CD14-positive monocyte (primary cell): ENCODE data around the gene SLC38A8. TPM values are rescaled to one million over a fixed set of nuclear protein-coding genes. Genes with fewer than 3 reads are reported as not detected.

Experiments
- DNase-seq, 3 donors: peaks; one replicate each; pipeline ENCODE4 v3.0.0-alpha.2; 2011 to 2022
- H2AFZ ChIP-seq: 2 replicates; pipeline ENCODE4 v1.6.0; 2012; ENCODE audit warnings: mild to moderate bottlenecking, low read depth, low read length, inconsistent platforms; ENCODE audit not compliant: insufficient read depth, poor library complexity, severe bottlenecking
- H3K27ac ChIP-seq, 2 donors: 1 replicate in 1 of 2; 2 replicates in 1 of 2; pipeline ENCODE4 v1.5.1; 2012 to 2013; ENCODE audit warnings: low read length in 2 of 2, control low read depth in 1 of 2, inconsistent platforms in 1 of 2, low read depth in 1 of 2, mild to moderate bottlenecking in 1 of 2
- H3K27me3 ChIP-seq, 2 donors: one replicate each; pipeline versions ENCODE4 v1.6.0 to v1.6.1; 2011 to 2013; ENCODE audit warnings: low read length in 2 of 2; ENCODE audit not compliant: control insufficient read depth in 2 of 2, insufficient read depth in 2 of 2
- H3K36me3 ChIP-seq, 2 donors: replicated peaks in 1 of 2; 1 replicate in 1 of 2; 2 replicates in 1 of 2; pipeline versions ENCODE4 v1.5.1 to v1.6.1; 2012 to 2013; ENCODE audit warnings: low read length in 2 of 2, control low read depth in 1 of 2, inconsistent platforms in 1 of 2, mild to moderate bottlenecking in 1 of 2; ENCODE audit not compliant: insufficient read depth in 2 of 2, control insufficient read depth in 1 of 2
- H3K4me1 ChIP-seq, 2 donors: 1 replicate in 1 of 2; 2 replicates in 1 of 2; pipeline versions ENCODE4 v1.5.1 to v1.6.1; 2012 to 2013; ENCODE audit warnings: low read length in 2 of 2, control low read depth in 1 of 2, inconsistent platforms in 1 of 2, mild to moderate bottlenecking in 1 of 2, moderate library complexity in 1 of 2; ENCODE audit not compliant: insufficient read depth in 2 of 2, control insufficient read depth in 1 of 2
- H3K4me2 ChIP-seq: replicated peaks from 2 replicates; pipeline ENCODE3; 2012; ENCODE audit warnings: low read length, moderate library complexity, mild to moderate bottlenecking; ENCODE audit not compliant: poor library complexity, severe bottlenecking; ENCODE audit errors: extremely low read depth
- H3K4me3 ChIP-seq, 3 experiments: fragments of 200-600 bp in 1 of 3; sonication (generic) in 1 of 3; replicated peaks in 1 of 3; 1 replicate in 2 of 3; 2 replicates in 1 of 3; pipeline ENCODE4 v1.5.1; 2011 to 2013; ENCODE audit warnings: low read length in 3 of 3, mild to moderate bottlenecking in 3 of 3, control low read depth in 2 of 3, low read depth in 2 of 3, inconsistent platforms in 1 of 3, moderate library complexity in 1 of 3
- H3K79me2 ChIP-seq: 2 replicates; pipeline ENCODE4 v1.6.0; 2012; ENCODE audit warnings: mild to moderate bottlenecking, control low read depth, inconsistent platforms, low read length, moderate library complexity; ENCODE audit not compliant: insufficient read depth
- H3K9ac ChIP-seq: 2 replicates; pipeline ENCODE4 v1.6.0; 2017; ENCODE audit warnings: low read length, mild to moderate bottlenecking; ENCODE audit not compliant: insufficient read depth, poor library complexity, severe bottlenecking
- H3K9me3 ChIP-seq, 2 donors: replicated peaks in 1 of 2; 1 replicate in 1 of 2; 2 replicates in 1 of 2; pipeline versions ENCODE4 v1.5.1 to v1.6.1; 2012 to 2013; ENCODE audit warnings: low read length in 2 of 2, control low read depth in 1 of 2; ENCODE audit not compliant: control insufficient read depth in 1 of 2, insufficient read depth in 1 of 2
- H4K20me1 ChIP-seq: 2 replicates; pipeline ENCODE4 v1.6.0; 2012; ENCODE audit warnings: mild to moderate bottlenecking, low read length, control low read depth, moderate library complexity; ENCODE audit not compliant: insufficient read depth
- H3K27ac Mint-ChIP-seq, 7 donors: one replicate each; pipeline ENCODE4 v1.8.0; 2020; ENCODE audit warnings: mild to moderate bottlenecking in 7 of 7, mixed read lengths in 7 of 7, moderate library complexity in 6 of 7, inconsistent platforms in 2 of 7
- H3K27me3 Mint-ChIP-seq, 3 donors: one replicate each; pipeline ENCODE4 v1.8.0; 2021 to 2022; ENCODE audit warnings: low read depth in 3 of 3, mild to moderate bottlenecking in 3 of 3, mixed read lengths in 3 of 3, moderate library complexity in 3 of 3, inconsistent platforms in 1 of 3
- H3K36me3 Mint-ChIP-seq, 2 donors: one replicate each; pipeline ENCODE4 v1.8.0; 2020; ENCODE audit warnings: mixed read lengths in 2 of 2, inconsistent platforms in 1 of 2, mild to moderate bottlenecking in 1 of 2
- H3K4me1 Mint-ChIP-seq: one replicate; pipeline ENCODE4 v1.8.0; 2020; ENCODE audit warnings: mild to moderate bottlenecking, mixed read lengths
- H3K4me3 Mint-ChIP-seq, 2 donors: one replicate each; pipeline ENCODE4 v1.8.0; 2020; ENCODE audit warnings: mild to moderate bottlenecking in 2 of 2, mixed read lengths in 2 of 2, moderate library complexity in 1 of 2
- H3K9me3 Mint-ChIP-seq, 7 donors: one replicate each; pipeline ENCODE4 v1.8.0; 2020 to 2022; ENCODE audit warnings: mixed read lengths in 7 of 7, mild to moderate bottlenecking in 6 of 7, moderate library complexity in 6 of 7, inconsistent platforms in 2 of 7
- CTCF ChIP-seq: fragments of 200-600 bp; IDR thresholded peaks from one replicate; pipeline ENCODE4 v1.8.0; 2022; ENCODE audit warnings: antibody characterized with exemption, mild to moderate bottlenecking
- WGBS: methylation state at CpG from one replicate; pipeline ENCODE4 v1.1.5; 2013; ENCODE audit warnings: missing lambda C conversion rate; ENCODE audit not compliant: insufficient coverage; 5-methylcytosine and 5-hydroxymethylcytosine counted together
- intact Hi-C, 2 donors: fragments of 100-400 bp; cut with micrococcal nuclease; formaldehyde crosslinking; loops; one replicate each; pipeline versions ENCODE4 v1.15.0 to v1.15.1; 2023
- polyA plus RNA-seq, 3 donors: library from polyadenylated mRNA; depleted of rRNA in 1 of 3; unstranded in 2 of 3; stranded (reverse) in 1 of 3; fragments of 300-500 nt in 2 of 3; fragments of >200 nt in 1 of 3; fragmentation: Illumina TruSeq in 2 of 3; gene quantifications; 1 replicate in 2 of 3; 2 replicates in 1 of 3; pipeline ENCODE4 v1.2.3, GENCODE V29; 2012 to 2021

SLC38A8 gene
- polyA plus RNA-seq, 3 donors: not detected

- no peak overlapping the region for H3K27ac ChIP-seq
- peaks cover 2% of the 10 kb centered on the region for H3K4me1 Mint-ChIP-seq
- 85% methylated on average over 18 of the region's 27 CpGs for WGBS
Measured at GRCh38 chr16:83971165-83972130, 71.1 kb downstream of the SLC38A8 start.

DNA sequence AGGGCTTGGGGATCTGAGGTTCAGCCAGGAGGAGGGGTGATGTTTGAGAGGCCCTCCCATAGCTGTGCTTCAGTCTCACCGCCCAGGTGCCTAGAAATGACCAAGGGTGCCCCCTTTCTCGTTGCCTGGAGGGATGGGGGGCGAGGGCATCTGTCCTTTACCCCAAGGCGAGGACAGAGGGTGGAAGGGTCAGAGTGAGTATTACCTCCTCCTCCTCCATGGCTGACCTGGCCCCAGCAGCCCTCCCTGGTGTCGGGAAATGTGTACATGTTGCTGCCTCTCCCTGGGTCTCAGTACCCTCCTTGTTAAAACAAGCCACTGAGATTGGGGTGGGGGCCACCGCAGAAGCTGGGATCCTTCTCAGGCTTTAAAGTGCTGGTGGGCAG is 72.2 kb downstream of the SLC38A8 start:
- H3K79me2 ChIP-seq: no peaks in the 10 kb centered on the region
- H3K4me3 ChIP-seq: no peak overlapping the region
- H3K9ac ChIP-seq: no peak overlapping the region
- H3K27ac ChIP-seq: no peak overlapping the region
- no peak overlapping the region for H3K27ac Mint-ChIP-seq
- peaks cover 2% of the 10 kb centered on the region for H3K4me1 Mint-ChIP-seq
- no peak overlapping the region for H2AFZ ChIP-seq
- peaks cover 2 to 4% of the 10 kb centered on the region in 2 donors for H3K36me3 Mint-ChIP-seq
- peaks cover 6 to 32% of the 10 kb centered on the region in 2 donors for H3K27me3 ChIP-seq
- H3K27me3 Mint-ChIP-seq: peaks cover 32 to 57% (median 47%) of the 10 kb centered on the region in 3 donors
- H3K4me3 Mint-ChIP-seq: no peak overlapping the region
- peaks cover 0 to 10% (median 3%) of the 10 kb centered on the region in 7 donors for H3K9me3 Mint-ChIP-seq
- intact Hi-C loops: no loop called here
- DNase-seq: no peak
- H3K9me3 ChIP-seq: peaks cover 0 to 4% of the 10 kb centered on the region in 2 donors
- no peaks in the 10 kb centered on the region for H3K36me3 ChIP-seq
- no peak for TF ChIP-seq CTCF
- no peaks in the 10 kb centered on the region for H4K20me1 ChIP-seq
- 100% methylated on average over 1 of the region's 6 CpGs for WGBS
- no peak overlapping the region for H3K4me2 ChIP-seq
- no peaks in the 10 kb centered on the region for H3K4me1 ChIP-seq

More at GRCh38 chr16:83971165-83972130, 71.1 kb downstream of the SLC38A8 start:
- intact Hi-C loops: no loop called here
- Mint-ChIP-seq H3K4me3 (no peak overlapping the region), H3K36me3 (no peaks in the 10 kb centered on the region), H3K9me3 (peaks cover 0 to 10% (median 3%) of the 10 kb centered on the region in 7 donors), H3K27ac (no peak overlapping the region), H3K27me3 (peaks cover 32 to 56% (median 47%) of the 10 kb centered on the region in 3 donors)
- no peak overlapping the region for H3K9ac ChIP-seq
- no peaks in the 10 kb centered on the region for H3K79me2 ChIP-seq
- H3K36me3 ChIP-seq: no peaks in the 10 kb centered on the region
- H3K27me3 ChIP-seq: peaks cover 6 to 32% of the 10 kb centered on the region in 2 donors
- no peak overlapping the region for H2AFZ ChIP-seq
- no peak overlapping the region for H3K4me2 ChIP-seq
- H3K4me1 ChIP-seq: no peaks in the 10 kb centered on the region
- H4K20me1 ChIP-seq: no peaks in the 10 kb centered on the region
- TF ChIP-seq CTCF: no peak
- DNase-seq: no peak
- H3K4me3 ChIP-seq: no peak overlapping the region
- H3K9me3 ChIP-seq: peaks cover 0 to 4% of the 10 kb centered on the region in 2 donors
